Thymus (tissue), 11 donors: Measurements from ENCODE around the gene GRM4. TPM values are rescaled to one million over a fixed set of nuclear protein-coding genes. Genes with fewer than 3 reads are reported as not detected.

ENCODE experiments used
- DNase-seq, 9 donors: peaks; one replicate each; pipeline ENCODE4 v3.0.0-alpha.2; 2013; ENCODE audit warnings: low spot score in 9 of 9, low read depth in 6 of 9, missing footprints in 1 of 9
- H3K27ac ChIP-seq, 2 donors: one replicate each; pipeline ENCODE4 v1.5.1; 2013; ENCODE audit warnings: control low read depth in 1 of 2, low read depth in 1 of 2, low read length in 1 of 2, mild to moderate bottlenecking in 1 of 2, moderate library complexity in 1 of 2
- H3K27me3 ChIP-seq, 2 donors: one replicate each; pipeline ENCODE4 v1.5.1; 2013; ENCODE audit warnings: low read length in 1 of 2; ENCODE audit not compliant: control insufficient read depth in 2 of 2, insufficient read depth in 1 of 2
- H3K36me3 ChIP-seq, 2 donors: one replicate each; pipeline ENCODE4 v1.5.1; 2013; ENCODE audit warnings: low read length in 1 of 2, mild to moderate bottlenecking in 1 of 2, moderate library complexity in 1 of 2; ENCODE audit not compliant: control insufficient read depth in 2 of 2, insufficient read depth in 2 of 2
- H3K4me1 ChIP-seq, 2 donors: one replicate each; pipeline ENCODE4 v1.5.1; 2013; ENCODE audit warnings: low read length in 2 of 2; ENCODE audit not compliant: control insufficient read depth in 2 of 2, insufficient read depth in 2 of 2
- H3K4me3 ChIP-seq, 2 donors: one replicate each; pipeline ENCODE4 v1.5.1; 2013; ENCODE audit warnings: low read length in 2 of 2, control low read depth in 1 of 2, mild to moderate bottlenecking in 1 of 2
- H3K9me3 ChIP-seq, 2 donors: one replicate each; pipeline ENCODE4 v1.5.1; 2013; ENCODE audit warnings: low read length in 1 of 2, mild to moderate bottlenecking in 1 of 2; ENCODE audit not compliant: control insufficient read depth in 2 of 2, insufficient read depth in 1 of 2
- WGBS: extraction: QIAGEN DNeasy Blood & Tissue Kit; methylation state at CpG from one replicate; pipeline ENCODE4 v1.1.7; 2013; 5-methylcytosine and 5-hydroxymethylcytosine counted together
- polyA plus RNA-seq: library from polyadenylated mRNA; stranded (reverse); fragments of 200-250 nt; gene quantifications from one replicate; pipeline ENCODE4 v1.2.3, GENCODE V29; 2013
- total RNA-seq: library from RNA; stranded (reverse); fragments of 120-200 nt; gene quantifications from one replicate; pipeline ENCODE4 v1.2.4, GENCODE V29; 2013
- donor health status: healthy.

GRM4 gene
- total and polyA plus RNA-seq, 2 donors, result 0.14 to 0.27 TPM

- no peaks in the 10 kb centered on the region for H3K9me3 ChIP-seq
- no peak overlapping the region for H3K4me3 ChIP-seq
- WGBS, result 18% methylated on average over 21 of the region's 21 CpGs
- peaks cover 44 to 97% of the 10 kb centered on the region in 2 donors for H3K27me3 ChIP-seq
- peaks cover 9 to 13% of the 10 kb centered on the region in 2 donors for H3K4me1 ChIP-seq
- DNase-seq, result no peak
- H3K36me3 ChIP-seq, result no peaks in the 10 kb centered on the region
- H3K27ac ChIP-seq, result no peak overlapping the region
These were observed 5.6 kb upstream of the GRM4 start for GRCh38 chr6:34151321-34152041.

- 54% methylated on average over 8 of the region's 8 CpGs for WGBS
- H3K9me3 ChIP-seq, result no peaks in the 10 kb centered on the region
- H3K4me3 ChIP-seq, result no peak overlapping the region
- DNase-seq, result no peak
- no peak overlapping the region for H3K27ac ChIP-seq
- peaks cover 9 to 10% of the 10 kb centered on the region in 2 donors for H3K4me1 ChIP-seq
- peaks cover 51 to 98% of the 10 kb centered on the region in 2 donors for H3K27me3 ChIP-seq
- H3K36me3 ChIP-seq, result no peaks in the 10 kb centered on the region
These were observed 4.9 kb upstream of the GRM4 start for GRCh38 chr6:34150766-34151165.

- Histone ChIP-seq H3K4me1 (peaks cover 12 to 13% of the 10 kb centered on the region in 2 donors), H3K4me3 (no peak overlapping the region), H3K27ac (no peak overlapping the region), H3K9me3 (peaks cover 0 to 5% of the 10 kb centered on the region in 2 donors), H3K27me3 (peaks cover 54 to 97% of the 10 kb centered on the region in 2 donors), H3K36me3 (no peaks in the 10 kb centered on the region)
- WGBS, result 86% methylated on average over 4 of the region's 4 CpGs
- no peak for DNase-seq
These were observed 4.0 kb upstream of the GRM4 start for GRCh38 chr6:34149831-34150400.

GRCh38 chr6:34149452-34149810 is 3.5 kb upstream of the GRM4 start:
- no peak overlapping the region for H3K4me3 ChIP-seq
- H3K36me3 ChIP-seq, result no peaks in the 10 kb centered on the region
- no peak overlapping the region for H3K27ac ChIP-seq
- peaks cover 11% of the 10 kb centered on the region in 2 donors for H3K4me1 ChIP-seq
- H3K27me3 ChIP-seq, result peaks cover 56 to 97% of the 10 kb centered on the region in 2 donors
- WGBS, result 69% methylated on average over 5 of the region's 5 CpGs
- peaks cover 0 to 5% of the 10 kb centered on the region in 2 donors for H3K9me3 ChIP-seq
- DNase-seq, result no peak

- 81% methylated on average over 8 of the region's 8 CpGs for WGBS
- Histone ChIP-seq H3K27me3 (peaks cover 56 to 97% of the 10 kb centered on the region in 2 donors), H3K4me1 (peaks cover 8 to 10% of the 10 kb centered on the region in 2 donors), H3K9me3 (peaks cover 0 to 5% of the 10 kb centered on the region in 2 donors), H3K4me3 (no peak overlapping the region), H3K27ac (no peak overlapping the region), H3K36me3 (no peaks in the 10 kb centered on the region)
- no peak for DNase-seq
These were observed 3.0 kb upstream of the GRM4 start for GRCh38 chr6:34148631-34149451.

- 91% methylated on average over 13 of the region's 13 CpGs for WGBS
- no peak overlapping the region for H3K27ac ChIP-seq
- no peak overlapping the region for H3K4me3 ChIP-seq
- H3K36me3 ChIP-seq, result no peaks in the 10 kb centered on the region
- no peak for DNase-seq
- H3K27me3 ChIP-seq, result peaks cover 61 to 97% of the 10 kb centered on the region in 2 donors
- peaks cover 10 to 17% of the 10 kb centered on the region in 2 donors for H3K4me1 ChIP-seq
- peaks cover 0 to 9% of the 10 kb centered on the region in 2 donors for H3K9me3 ChIP-seq
These were observed 2.2 kb upstream of the GRM4 start for GRCh38 chr6:34147906-34148630.

GRCh38 chr6:34146801-34147592 is 1.1 kb upstream of the GRM4 start:
- no peak for DNase-seq
- no peak overlapping the region for H3K4me3 ChIP-seq
- H3K27ac ChIP-seq, result no peak overlapping the region
- 90% methylated on average over 10 of the region's 10 CpGs for WGBS
- H3K4me1 ChIP-seq, result peaks cover 14 to 18% of the 10 kb centered on the region in 2 donors
- H3K27me3 ChIP-seq, result peaks cover 61 to 97% of the 10 kb centered on the region in 2 donors
- H3K36me3 ChIP-seq, result no peaks in the 10 kb centered on the region
- peaks cover 0 to 10% of the 10 kb centered on the region in 2 donors for H3K9me3 ChIP-seq
